GM11168 (cell line): ENCODE results near the gene ZNF736.

Experiments
- in situ Hi-C: fragments of 300-500 bp; cut with MboI; formaldehyde crosslinking; loops from one replicate; pipeline ENCODE4 v1.12.0; 2022; ENCODE audit warnings: low sequenced_read_pairs; ENCODE audit not compliant: unreplicated experiment

ZNF736 gene

DNA sequence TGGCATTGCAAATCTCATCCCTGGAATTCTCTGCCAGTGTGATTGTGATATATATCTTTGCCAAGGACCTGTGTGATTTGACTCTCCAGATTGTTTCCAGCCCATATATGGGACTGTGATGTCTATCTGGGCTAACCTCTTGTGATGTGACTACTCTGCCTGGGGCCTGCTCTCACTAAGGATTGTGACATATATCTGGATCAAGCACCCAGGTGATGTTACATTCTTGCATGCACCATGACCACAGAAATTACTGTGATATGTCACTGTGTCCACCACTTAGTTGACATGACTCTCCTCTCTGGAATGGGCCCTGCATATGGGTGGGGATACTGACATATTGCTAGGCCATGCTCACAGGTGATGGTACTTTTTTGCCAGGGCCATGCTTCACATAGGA lies 86.6 kb downstream of the ZNF736 start:
- in situ Hi-C loops, result no loop called here
